Measurements from ENCODE around the gene GPX4.

GPX4 gene

DNA sequence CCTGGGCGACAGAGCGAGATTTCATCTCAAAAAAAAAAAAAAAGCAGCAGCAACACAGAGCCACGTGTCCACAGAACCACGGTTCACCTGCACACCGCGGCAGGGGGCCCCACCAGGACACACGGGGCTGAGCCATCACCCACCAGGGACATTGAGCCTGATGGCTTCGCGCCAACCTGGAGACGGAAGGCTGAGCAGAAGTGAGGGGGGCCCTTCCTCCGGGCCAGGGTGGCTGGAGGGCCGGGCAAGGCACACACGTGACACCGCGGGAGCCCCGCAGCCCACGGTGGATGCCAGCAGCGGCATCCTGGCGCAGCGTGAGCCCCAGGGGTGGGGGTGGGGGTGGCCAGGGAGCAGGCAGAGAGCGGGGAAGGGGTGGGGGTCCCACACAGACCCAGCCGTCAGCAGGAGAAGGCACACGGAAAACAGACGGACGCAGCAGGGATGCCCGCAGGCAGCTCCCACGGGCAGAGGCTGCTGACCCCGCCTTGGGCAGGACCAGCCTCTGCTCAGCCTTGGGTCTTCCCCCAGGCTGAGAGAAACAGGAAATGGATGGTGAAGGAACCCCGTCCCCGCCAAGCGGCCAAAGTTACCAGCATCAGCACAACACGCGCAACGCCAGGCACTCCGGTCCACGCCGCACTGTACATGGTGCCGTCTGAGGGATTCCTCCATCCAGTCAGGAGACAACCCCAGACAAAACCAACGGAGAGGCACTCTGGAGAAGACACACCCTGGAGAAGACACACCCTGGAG lies 36.7 kb downstream of the GPX4 start:
- Histone ChIP-seq H3K4me1 (ENCODE audit: insufficient read depth, low read length) (no peaks in the 10 kb centered on the region), H3K36me3 (ENCODE audit: insufficient read depth, low read length) (peaks cover 18% of the 10 kb centered on the region), H3K27ac (ENCODE audit: low read length) (no peak overlapping the region), H3K9me3 (ENCODE audit: insufficient read depth, low read length, severe bottlenecking) (no peaks in the 10 kb centered on the region), H4K20me1 (ENCODE audit: insufficient read depth, low read length) (0 out of 2 replicates have a peak, but pooled peaks cover 2% of the 10 kb centered on the region), H3K27me3 (ENCODE audit: insufficient read depth, low read length, poor library complexity) (no peaks in the 10 kb centered on the region), H3K4me3 (ENCODE audit: low read depth in 1 of 2, low read length in 2 of 2) (no peak overlapping the region), H2AFZ (ENCODE audit: low read depth, low read length) (no peak overlapping the region), H3K4me2 (ENCODE audit: insufficient read depth, low read length) (no peak overlapping the region), H3K9ac (ENCODE audit: low read depth, low read length) (no peak overlapping the region), H3K79me2 (ENCODE audit: insufficient read depth, low read length) (no peaks in the 10 kb centered on the region; the same call in 1 of the 2 replicates)
- DNase-seq = no peak
- no peak for ATAC-seq (ENCODE audit: insufficient read depth, low read depth)
- no peak for TF ChIP-seq EZH2 (IDR thresholded peaks at IDR 0.05; ENCODE audit: borderline replicate concordance, low read depth, low read length, severe bottlenecking)
- TF ChIP-seq, protein P1, sequence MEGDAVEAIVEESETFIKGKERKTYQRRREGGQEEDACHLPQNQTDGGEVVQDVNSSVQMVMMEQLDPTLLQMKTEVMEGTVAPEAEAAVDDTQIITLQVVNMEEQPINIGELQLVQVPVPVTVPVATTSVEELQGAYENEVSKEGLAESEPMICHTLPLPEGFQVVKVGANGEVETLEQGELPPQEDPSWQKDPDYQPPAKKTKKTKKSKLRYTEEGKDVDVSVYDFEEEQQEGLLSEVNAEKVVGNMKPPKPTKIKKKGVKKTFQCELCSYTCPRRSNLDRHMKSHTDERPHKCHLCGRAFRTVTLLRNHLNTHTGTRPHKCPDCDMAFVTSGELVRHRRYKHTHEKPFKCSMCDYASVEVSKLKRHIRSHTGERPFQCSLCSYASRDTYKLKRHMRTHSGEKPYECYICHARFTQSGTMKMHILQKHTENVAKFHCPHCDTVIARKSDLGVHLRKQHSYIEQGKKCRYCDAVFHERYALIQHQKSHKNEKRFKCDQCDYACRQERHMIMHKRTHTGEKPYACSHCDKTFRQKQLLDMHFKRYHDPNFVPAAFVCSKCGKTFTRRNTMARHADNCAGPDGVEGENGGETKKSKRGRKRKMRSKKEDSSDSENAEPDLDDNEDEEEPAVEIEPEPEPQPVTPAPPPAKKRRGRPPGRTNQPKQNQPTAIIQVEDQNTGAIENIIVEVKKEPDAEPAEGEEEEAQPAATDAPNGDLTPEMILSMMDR (IDR thresholded peaks at IDR 0.05; ENCODE audit: borderline replicate concordance, extremely low read depth, low read length, poor library complexity, severe bottlenecking) = no peak

DNA sequence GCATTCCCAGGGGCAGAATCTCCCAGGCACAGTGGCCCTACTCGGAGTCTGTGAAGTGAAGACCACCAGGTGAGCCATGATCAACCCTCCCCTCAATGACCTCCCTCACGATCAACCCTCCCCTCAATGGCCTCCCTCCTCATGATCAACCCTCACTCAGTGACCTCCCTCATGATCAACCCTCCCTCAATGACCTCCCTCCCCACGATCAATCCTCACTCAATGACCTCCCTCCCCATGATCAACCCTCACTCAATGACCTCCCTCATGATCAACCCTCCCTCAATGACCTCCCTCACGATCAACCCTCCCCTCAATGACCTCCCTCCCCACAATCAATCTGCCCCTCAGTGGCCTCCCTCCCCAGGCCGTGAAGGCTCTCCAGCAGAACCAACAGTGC lies 38.1 kb downstream of the GPX4 start:
- peaks cover 20% of the 10 kb centered on the region for H3K36me3 ChIP-seq (ENCODE audit: insufficient read depth, low read length)
- H3K4me2 ChIP-seq (ENCODE audit: insufficient read depth, low read length) = no peak overlapping the region
- no peaks in the 10 kb centered on the region for H3K27me3 ChIP-seq (ENCODE audit: insufficient read depth, low read length, poor library complexity)
- H3K9ac ChIP-seq (ENCODE audit: low read depth, low read length) = no peak overlapping the region
- H2AFZ ChIP-seq (ENCODE audit: low read depth, low read length) = no peak overlapping the region
- TF ChIP-seq EZH2 (IDR thresholded peaks at IDR 0.05; ENCODE audit: borderline replicate concordance, low read depth, low read length, severe bottlenecking) = no peak
- TF ChIP-seq, protein P1 (IDR thresholded peaks at IDR 0.05; ENCODE audit: borderline replicate concordance, extremely low read depth, low read length, poor library complexity, severe bottlenecking) = no peak
- H3K9me3 ChIP-seq (ENCODE audit: insufficient read depth, low read length, severe bottlenecking) = no peaks in the 10 kb centered on the region
- no peak for ATAC-seq (ENCODE audit: insufficient read depth, low read depth)
- no peak for DNase-seq
- H3K4me3 ChIP-seq (ENCODE audit: low read depth in 1 of 2, low read length in 2 of 2) = no peak overlapping the region
- H3K4me1 ChIP-seq (ENCODE audit: insufficient read depth, low read length) = no peaks in the 10 kb centered on the region
- no peaks in the 10 kb centered on the region; the same call in 1 of the 2 replicates for H3K79me2 ChIP-seq (ENCODE audit: insufficient read depth, low read length)
- no peak overlapping the region for H3K27ac ChIP-seq (ENCODE audit: low read length)
- H4K20me1 ChIP-seq (ENCODE audit: insufficient read depth, low read length) = 0 out of 2 replicates have a peak, but pooled peaks cover 2% of the 10 kb centered on the region

DNA sequence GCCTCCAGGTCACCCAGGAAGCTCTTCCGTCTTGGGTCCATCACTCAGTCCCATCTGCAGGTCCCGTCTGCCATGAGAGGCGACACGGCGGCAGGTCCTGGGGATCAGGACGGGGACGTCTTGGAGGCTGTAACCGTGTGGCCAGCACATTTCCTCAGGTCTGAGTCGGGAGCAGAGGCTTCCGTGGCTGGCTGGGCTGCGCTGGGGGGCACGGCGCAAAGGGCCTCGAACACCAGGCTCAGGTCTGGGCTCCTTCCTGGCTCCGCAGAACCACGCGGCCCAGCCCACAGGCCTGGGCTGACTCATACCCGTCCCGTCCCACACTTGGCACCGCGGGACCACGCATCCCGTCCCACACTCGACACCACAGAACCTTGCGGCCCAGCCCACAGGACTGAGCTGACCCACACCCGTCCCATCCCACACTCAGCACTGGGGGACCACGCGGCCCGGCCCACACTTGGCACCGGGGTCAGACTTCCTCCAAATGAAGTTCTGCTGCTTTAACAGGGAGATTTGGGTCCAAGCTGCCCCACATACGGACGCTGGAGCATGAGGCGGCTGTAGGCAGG lies 40.1 kb downstream of the GPX4 start:
- Histone ChIP-seq H3K79me2 (ENCODE audit: insufficient read depth, low read length) (no peaks in the 10 kb centered on the region; the same call in 1 of the 2 replicates), H4K20me1 (ENCODE audit: insufficient read depth, low read length) (0 out of 2 replicates have a peak, but pooled peaks cover 2% of the 10 kb centered on the region), H3K27ac (ENCODE audit: low read length) (no peak overlapping the region), H3K9me3 (ENCODE audit: insufficient read depth, low read length, severe bottlenecking) (no peaks in the 10 kb centered on the region), H3K4me2 (ENCODE audit: insufficient read depth, low read length) (no peak overlapping the region), H3K4me1 (ENCODE audit: insufficient read depth, low read length) (no peaks in the 10 kb centered on the region), H3K9ac (ENCODE audit: low read depth, low read length) (no peak overlapping the region), H2AFZ (ENCODE audit: low read depth, low read length) (no peak overlapping the region), H3K36me3 (ENCODE audit: insufficient read depth, low read length) (peaks cover 23% of the 10 kb centered on the region), H3K4me3 (ENCODE audit: low read depth in 1 of 2, low read length in 2 of 2) (no peak overlapping the region), H3K27me3 (ENCODE audit: insufficient read depth, low read length, poor library complexity) (no peaks in the 10 kb centered on the region)
- ATAC-seq (ENCODE audit: insufficient read depth, low read depth) (no peak), DNase-seq (no peak)
- TF ChIP-seq, protein P1 (IDR thresholded peaks at IDR 0.05; ENCODE audit: borderline replicate concordance, extremely low read depth, low read length, poor library complexity, severe bottlenecking) = no peak
- TF ChIP-seq EZH2 (IDR thresholded peaks at IDR 0.05; ENCODE audit: borderline replicate concordance, low read depth, low read length, severe bottlenecking) = no peak
